Retinal pigment epithelial cell (primary cell): ENCODE measurements around the gene COL6A5.

Experiments used
- DNase-seq: peaks from one replicate; pipeline ENCODE4 v3.0.0-alpha.2; 2010; ENCODE audit warnings: low read depth
- H3K4me3 ChIP-seq: 2 replicates; pipeline ENCODE4 v1.5.1; 2011; ENCODE audit warnings: mild to moderate bottlenecking, low read length, control low read depth, moderate library complexity
- CTCF ChIP-seq: conservative IDR thresholded peaks from 2 replicates; pipeline ENCODE4 v1.5.1; 2011; ENCODE audit warnings: low read depth, low read length, control low read depth, inconsistent platforms

Gene COL6A5

GRCh38 chr3:130488769-130489450, 143.4 kb downstream of the COL6A5 start:
- DNase-seq = no peak
- no peak for TF ChIP-seq CTCF
- H3K4me3 ChIP-seq = no peak overlapping the region

GRCh38 chr3:130490241-130490640, 144.8 kb downstream of the COL6A5 start:
- DNase-seq = no peak
- no peak overlapping the region for H3K4me3 ChIP-seq
- TF ChIP-seq CTCF = no peak

- no peak overlapping the region for H3K4me3 ChIP-seq
- DNase-seq = no peak
- TF ChIP-seq CTCF = no peak
Measured at GRCh38 chr3:130491431-130491830, 146.0 kb downstream of the COL6A5 start.

- TF ChIP-seq CTCF = no peak
- DNase-seq = no peak
- H3K4me3 ChIP-seq = no peak overlapping the region
Measured at GRCh38 chr3:130504701-130505100, 159.2 kb downstream of the COL6A5 start.

- TF ChIP-seq CTCF = no peak
- no peak for DNase-seq
- H3K4me3 ChIP-seq = no peak overlapping the region
Measured at GRCh38 chr3:130506031-130506430, 160.6 kb downstream of the COL6A5 start.

- no peak for TF ChIP-seq CTCF
- H3K4me3 ChIP-seq = no peak overlapping the region
- DNase-seq = no peak
Measured at GRCh38 chr3:130507746-130508145, 162.3 kb downstream of the COL6A5 start.

GRCh38 chr3:130509008-130509407, 163.5 kb downstream of the COL6A5 start:
- no peak for TF ChIP-seq CTCF
- DNase-seq = no peak
- H3K4me3 ChIP-seq = no peak overlapping the region
